RPMI8226 (cell line): Measurements from ENCODE around the gene OR51I2.

Experiments used
- DNase-seq: peaks from one replicate; pipeline ENCODE4 v3.0.0-alpha.2; 2015

Gene OR51I2

GRCh38 chr11:5449023-5449422 is at the start of gene OR51I2:
Gene OR51I2 (plus strand): TSS chr11:5449323. CDS start chr11:5453489, 4,166 bp downstream.
- DNase-seq: no peak

GRCh38 chr11:5405173-5405572 is 44.0 kb upstream of the OR51I2 start:
- DNase-seq: no peak

GRCh38 chr11:5420993-5421392 is 28.1 kb upstream of the OR51I2 start:
- no peak for DNase-seq

GRCh38 chr11:5421811-5422210 is 27.3 kb upstream of the OR51I2 start, which contains the start of gene OR51Q1:
Gene OR51Q1 (plus strand): TSS chr11:5422111. CDS start chr11:5422201, 90 bp downstream.
- no peak for DNase-seq

- DNase-seq: no peak
Observed at GRCh38 chr11:5423131-5423530, 26.0 kb upstream of the OR51I2 start.

GRCh38 chr11:5441414-5441813 is 7.7 kb upstream of the OR51I2 start, which contains the start of gene OR51I1:
Gene OR51I1 (minus strand): TSS chr11:5441514. CDS start chr11:5441514, 0 bp downstream.
- DNase-seq: no peak

GRCh38 chr11:5443835-5444393 is 5.2 kb upstream of the OR51I2 start:
- no peak for DNase-seq

- no peak for DNase-seq
Observed at GRCh38 chr11:5449432-5449831, 309 bp downstream of the OR51I2 start.

- DNase-seq: no peak
Observed at GRCh38 chr11:5460983-5461621, 12.0 kb downstream of the OR51I2 start.

GRCh38 chr11:5467527-5467926 is 18.4 kb downstream of the OR51I2 start:
- DNase-seq: no peak

GRCh38 chr11:5473921-5474320 is 24.8 kb downstream of the OR51I2 start:
- no peak for DNase-seq

GRCh38 chr11:5476186-5476819 is 27.2 kb downstream of the OR51I2 start:
- peak; percentile 14 for DNase-seq

- no peak for DNase-seq
Observed at GRCh38 chr11:5486003-5486402, 36.9 kb downstream of the OR51I2 start.

GRCh38 chr11:5486421-5486820 is 37.3 kb downstream of the OR51I2 start:
- DNase-seq: no peak

GRCh38 chr11:5488385-5488784 is 39.3 kb downstream of the OR51I2 start, which contains the start of gene OR52D1:
Gene OR52D1 (plus strand): TSS chr11:5488685. CDS start chr11:5488707, 22 bp downstream.
- no peak for DNase-seq

- DNase-seq: no peak
Observed at GRCh38 chr11:5488798-5489399, 39.8 kb downstream of the OR51I2 start.

GRCh38 chr11:5489576-5490357 is 40.6 kb downstream of the OR51I2 start:
- DNase-seq: no peak

GRCh38 chr11:5499671-5500070 is 50.5 kb downstream of the OR51I2 start:
- DNase-seq: no peak

- no peak for DNase-seq
Observed at GRCh38 chr11:5500393-5500801, 51.3 kb downstream of the OR51I2 start.

- DNase-seq: no peak
Observed at GRCh38 chr11:5504403-5504921, 55.3 kb downstream of the OR51I2 start.

- DNase-seq: no peak
Observed at GRCh38 chr11:5505363-5506048, 56.4 kb downstream of the OR51I2 start.
